GM12874 (cell line): Measurements from ENCODE around the gene WIPI1.

Source experiments
- TF ChIP-seq, protein P1 (sequence below): IDR thresholded peaks from 2 replicates; pipeline ENCODE4 v1.5.1; 2011; ENCODE audit warnings: low read depth, mild to moderate bottlenecking, control low read depth, low read length, moderate library complexity; ENCODE audit not compliant: insufficient read depth

WIPI1 gene

DNA sequence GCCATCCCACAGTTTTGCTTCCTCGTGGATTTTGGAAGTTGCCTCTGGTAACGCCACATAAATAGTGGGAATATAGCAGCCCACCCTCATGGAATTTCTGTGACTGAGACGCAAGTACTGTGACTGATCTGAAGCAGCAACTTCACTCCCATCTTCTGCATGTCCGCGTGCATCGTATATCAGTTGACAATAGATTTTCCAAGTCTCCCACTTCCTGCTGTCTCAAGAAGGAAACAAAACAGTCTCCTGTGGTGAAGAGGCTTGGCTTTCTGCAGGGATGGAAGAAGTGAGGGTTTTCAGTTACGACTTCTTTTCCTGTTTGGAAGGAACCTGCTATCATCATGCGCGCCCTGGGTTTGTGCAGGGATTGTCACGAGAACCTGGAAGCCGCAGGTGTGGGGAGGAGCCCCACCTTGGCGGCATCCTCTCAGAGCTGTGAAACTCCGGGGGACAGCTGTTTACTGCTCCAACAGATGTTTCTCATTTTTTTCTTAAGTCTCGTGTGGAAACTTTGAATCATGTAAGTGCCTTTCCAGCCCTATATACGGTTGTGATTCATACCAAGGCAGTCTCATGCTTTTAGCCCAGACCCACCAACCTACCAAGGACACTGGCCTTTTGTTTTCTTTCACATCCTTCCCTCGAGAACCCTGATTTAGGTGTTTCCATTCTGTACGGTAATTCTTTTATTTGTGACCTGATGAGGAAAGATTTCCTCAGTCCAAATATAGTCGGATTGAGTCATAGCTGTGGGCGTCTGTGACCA is 57.5 kb downstream of the WIPI1 start:
- TF ChIP-seq, protein P1, sequence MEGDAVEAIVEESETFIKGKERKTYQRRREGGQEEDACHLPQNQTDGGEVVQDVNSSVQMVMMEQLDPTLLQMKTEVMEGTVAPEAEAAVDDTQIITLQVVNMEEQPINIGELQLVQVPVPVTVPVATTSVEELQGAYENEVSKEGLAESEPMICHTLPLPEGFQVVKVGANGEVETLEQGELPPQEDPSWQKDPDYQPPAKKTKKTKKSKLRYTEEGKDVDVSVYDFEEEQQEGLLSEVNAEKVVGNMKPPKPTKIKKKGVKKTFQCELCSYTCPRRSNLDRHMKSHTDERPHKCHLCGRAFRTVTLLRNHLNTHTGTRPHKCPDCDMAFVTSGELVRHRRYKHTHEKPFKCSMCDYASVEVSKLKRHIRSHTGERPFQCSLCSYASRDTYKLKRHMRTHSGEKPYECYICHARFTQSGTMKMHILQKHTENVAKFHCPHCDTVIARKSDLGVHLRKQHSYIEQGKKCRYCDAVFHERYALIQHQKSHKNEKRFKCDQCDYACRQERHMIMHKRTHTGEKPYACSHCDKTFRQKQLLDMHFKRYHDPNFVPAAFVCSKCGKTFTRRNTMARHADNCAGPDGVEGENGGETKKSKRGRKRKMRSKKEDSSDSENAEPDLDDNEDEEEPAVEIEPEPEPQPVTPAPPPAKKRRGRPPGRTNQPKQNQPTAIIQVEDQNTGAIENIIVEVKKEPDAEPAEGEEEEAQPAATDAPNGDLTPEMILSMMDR: no peak

DNA sequence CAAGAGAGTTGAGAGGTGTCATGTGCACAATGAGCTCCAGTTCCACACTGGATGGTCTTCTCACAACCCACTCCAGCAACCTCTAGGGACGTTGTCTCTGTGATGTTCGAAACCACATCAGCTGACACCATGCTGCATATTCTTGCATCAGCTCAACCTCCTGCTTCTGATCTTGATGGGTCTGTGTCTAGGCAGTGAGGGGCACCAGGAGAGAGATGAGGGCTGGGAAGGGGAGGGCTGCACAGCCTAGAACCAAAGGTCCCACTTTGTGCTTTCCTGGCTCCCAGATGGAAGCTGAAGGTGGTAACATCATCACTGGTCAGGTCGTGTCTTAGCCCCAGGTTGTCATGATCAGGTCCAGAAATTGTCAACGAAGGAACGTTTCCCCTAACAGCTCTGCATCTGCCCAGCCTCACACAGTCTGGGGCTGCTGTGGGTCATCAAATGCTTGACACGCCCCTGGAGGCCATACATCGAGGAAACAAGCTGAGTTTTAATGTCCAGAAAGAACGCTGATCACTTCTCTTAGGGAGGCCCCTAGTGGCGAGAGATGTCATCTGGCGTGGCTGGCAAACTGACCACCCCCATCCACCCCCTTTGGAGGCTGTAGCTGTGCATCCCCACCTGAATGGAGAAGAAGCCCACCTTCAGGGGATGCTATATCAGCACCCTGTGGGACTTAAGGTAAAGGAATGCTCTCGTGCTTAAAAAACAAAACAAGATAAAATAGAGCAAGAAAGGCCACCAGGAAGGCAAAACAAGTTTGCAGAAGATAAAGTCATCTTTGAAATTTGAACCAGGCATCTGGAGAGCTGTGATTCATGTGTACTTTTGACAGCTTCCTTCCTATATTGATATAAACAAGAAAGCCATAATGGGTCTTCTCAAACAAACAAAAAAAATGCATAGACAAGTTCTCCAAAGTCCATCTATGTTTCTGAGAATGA is 58.3 kb downstream of the WIPI1 start:
- TF ChIP-seq, protein P1: peak; percentile 82

DNA sequence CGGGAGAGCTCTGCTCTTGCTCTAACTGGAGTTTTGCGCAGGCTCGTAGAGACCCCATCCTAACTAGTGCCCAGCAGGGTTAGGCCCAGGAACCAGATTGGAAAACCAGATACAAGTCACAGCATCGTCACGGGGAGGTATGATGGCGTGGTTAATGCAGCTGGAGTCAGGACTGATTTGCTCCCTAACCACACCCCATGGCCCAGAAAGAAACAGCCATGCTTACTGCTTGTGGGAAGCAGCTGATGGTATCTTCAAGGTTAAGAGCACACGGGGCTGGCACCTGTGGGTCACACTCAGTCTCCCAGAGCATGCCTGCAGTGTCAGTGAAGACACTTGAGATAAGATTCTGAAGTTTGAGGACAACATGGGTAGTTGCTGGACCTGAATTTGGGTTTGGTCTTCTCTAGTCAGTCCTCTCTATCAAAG is 60.2 kb downstream of the WIPI1 start:
- TF ChIP-seq, protein P1: no peak

- TF ChIP-seq, protein P1: no peak
Observed at GRCh38 chr17:68396226-68397107, 60.8 kb downstream of the WIPI1 start.

DNA sequence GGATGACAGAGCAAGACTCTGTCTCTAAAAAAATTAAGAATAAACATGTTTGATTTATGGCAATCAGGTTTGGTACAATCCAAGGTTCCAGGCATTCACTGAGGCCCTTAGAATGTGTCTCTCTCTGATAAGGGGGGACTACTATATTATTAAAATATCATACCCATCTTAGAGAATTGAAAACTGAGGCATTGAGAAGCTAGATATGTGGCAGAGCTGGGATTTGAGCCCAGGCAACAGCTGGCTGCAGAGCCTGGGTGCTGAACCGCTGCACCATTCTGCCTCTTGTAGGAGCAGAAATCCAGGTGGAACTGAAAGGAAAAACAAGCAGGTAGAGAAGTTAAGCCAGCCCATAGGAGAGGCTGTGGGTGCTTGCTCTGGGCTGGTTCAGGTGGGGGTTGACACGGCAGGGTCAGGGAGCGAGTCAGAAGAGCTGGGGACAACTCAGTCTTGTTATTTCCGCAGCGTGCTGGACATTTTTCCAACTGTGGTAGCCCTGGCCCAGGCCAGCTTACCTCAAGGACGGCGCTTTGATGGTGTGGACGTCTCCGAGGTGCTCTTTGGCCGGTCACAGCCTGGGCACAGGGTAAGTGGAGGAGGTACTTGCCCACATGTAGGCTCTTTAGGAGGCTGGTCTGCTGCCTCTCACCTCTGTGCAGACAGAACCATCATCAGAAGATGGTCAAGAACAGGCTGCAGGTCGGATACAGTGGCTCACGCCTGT is 62.5 kb downstream of the WIPI1 start:
- TF ChIP-seq, protein P1: no peak

GRCh38 chr17:68391561-68392268 is 65.6 kb downstream of the WIPI1 start:
- TF ChIP-seq, protein P1: no peak
